Measurements from ENCODE around the gene GLB1L2. TPM values are rescaled to one million over a fixed set of nuclear protein-coding genes. Genes with fewer than 3 reads are reported as not detected.

Gene GLB1L2
- total and polyA plus RNA-seq, 7 experiments from 2014 or later, result 0.26 to 2.4 (median 1.4) TPM

- DNase-seq (no peak), ATAC-seq (no peak)
- Mint-ChIP-seq H3K4me3 (no peak overlapping the region), H3K36me3 (peaks cover 0 to 9% (median 0%) of the 10 kb centered on the region in 5 donors), H3K4me1 (no peaks in the 10 kb centered on the region), H3K27ac (no peak overlapping the region), H3K9me3 (peaks cover 0 to 4% (median 0%) of the 10 kb centered on the region in 11 donors), H3K27me3 (no peaks in the 10 kb centered on the region)
- H3K27me3 ChIP-seq (ENCODE audit: control insufficient read depth in 2 of 2, insufficient read depth in 2 of 2, low read length in 2 of 2), result no peaks in the 10 kb centered on the region
- no peaks in the 10 kb centered on the region for H3K36me3 ChIP-seq (ENCODE audit: control insufficient read depth in 2 of 3, insufficient read depth in 3 of 3, low read length in 3 of 3)
- no peak overlapping the region for H3K27ac ChIP-seq (ENCODE audit: low read depth, low read length)
- no peaks in the 10 kb centered on the region for H3K4me1 ChIP-seq (ENCODE audit: control insufficient read depth in 2 of 2, insufficient read depth in 2 of 2, low read length in 2 of 2)
- intact Hi-C loops (cut with micrococcal nuclease), result no loop called here
- no peaks in the 10 kb centered on the region for H3K9me3 ChIP-seq (ENCODE audit: control insufficient read depth in 2 of 3, low read length in 3 of 3)
- H3K4me3 ChIP-seq (ENCODE audit: low read length), result no peak overlapping the region
- POLR2A ChIA-PET, result no interaction called here
- CTCF ChIA-PET, result no interaction called here
Measured at GRCh38 chr11:134294664-134295063, 37.1 kb upstream of the GLB1L2 start.

DNA sequence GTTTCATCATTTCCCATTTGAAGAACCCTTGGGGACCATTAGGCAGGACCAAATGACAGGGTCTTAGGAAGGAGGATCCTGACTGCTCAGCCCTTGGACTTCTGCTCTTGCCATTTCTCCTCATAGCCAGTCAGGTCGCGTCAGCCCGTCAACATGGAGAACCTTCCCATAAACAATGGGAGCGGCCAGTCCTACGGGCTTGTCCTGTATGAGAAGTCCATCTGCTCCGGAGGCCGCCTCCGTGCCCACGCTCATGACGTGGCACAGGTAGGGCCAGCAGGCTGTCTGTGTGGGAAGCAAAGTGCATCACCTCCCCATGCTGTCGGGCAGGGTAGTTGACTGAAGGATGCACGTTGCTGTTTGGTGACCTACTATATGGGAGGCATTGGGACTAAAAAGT, 19.6 kb upstream of the GLB1L2 start:
- ChIA-PET POLR2A (no interaction called here), CTCF (no interaction called here)
- H3K27ac ChIP-seq (ENCODE audit: low read depth, low read length), result no peak overlapping the region
- H3K9me3 ChIP-seq (ENCODE audit: control insufficient read depth in 2 of 3, low read length in 3 of 3), result peaks cover 0 to 2% (median 0%) of the 10 kb centered on the region in 3 experiments
- no peak for DNase-seq
- ATAC-seq, result no peak
- no peaks in the 10 kb centered on the region for H3K36me3 ChIP-seq (ENCODE audit: control insufficient read depth in 2 of 3, insufficient read depth in 3 of 3, low read length in 3 of 3)
- peak overlapping the region in 1 of 9 donors; percentile 13 for H3K27ac Mint-ChIP-seq
- peaks cover 0 to 21% (median 3%) of the 10 kb centered on the region in 5 donors for H3K36me3 Mint-ChIP-seq
- H3K4me3 ChIP-seq (ENCODE audit: low read length), result no peak overlapping the region
- intact Hi-C loops (cut with micrococcal nuclease), result no loop called here
- peaks cover 0 to 2% (median 0%) of the 10 kb centered on the region in 7 donors for H3K4me1 Mint-ChIP-seq
- no peak overlapping the region for H3K4me3 Mint-ChIP-seq
- peaks cover 0 to 5% (median 0%) of the 10 kb centered on the region in 5 donors for H3K27me3 Mint-ChIP-seq
- H3K27me3 ChIP-seq (ENCODE audit: control insufficient read depth in 2 of 2, insufficient read depth in 2 of 2, low read length in 2 of 2), result no peaks in the 10 kb centered on the region
- H3K4me1 ChIP-seq (ENCODE audit: control insufficient read depth in 2 of 2, insufficient read depth in 2 of 2, low read length in 2 of 2), result no peaks in the 10 kb centered on the region
- H3K9me3 Mint-ChIP-seq, result peaks cover 0 to 11% (median 7%) of the 10 kb centered on the region in 11 donors

DNA sequence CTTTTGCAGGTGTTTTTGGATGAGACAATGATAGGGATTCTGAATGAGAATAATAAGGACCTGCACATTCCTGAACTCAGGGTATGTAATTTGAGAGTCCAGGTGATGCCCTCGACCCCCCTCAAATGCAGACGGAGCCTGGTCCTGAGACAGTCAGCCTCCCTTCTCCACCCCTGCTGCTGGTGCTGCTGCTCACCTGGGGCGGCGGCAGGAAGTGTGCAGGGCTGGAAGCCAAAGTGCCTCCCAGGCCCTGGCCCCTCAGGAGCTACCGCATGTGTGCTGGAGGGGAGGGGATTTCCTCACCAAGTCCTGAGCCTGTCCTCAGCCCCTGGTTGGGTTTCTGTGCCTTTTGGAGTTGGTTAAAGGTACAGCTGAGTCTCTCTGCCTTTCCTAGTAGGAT, 19.0 kb upstream of the GLB1L2 start:
- POLR2A ChIA-PET, result no interaction called here
- peaks cover 0 to 8% (median 0%) of the 10 kb centered on the region in 3 experiments for H3K9me3 ChIP-seq (ENCODE audit: control insufficient read depth in 2 of 3, low read length in 3 of 3)

DNA sequence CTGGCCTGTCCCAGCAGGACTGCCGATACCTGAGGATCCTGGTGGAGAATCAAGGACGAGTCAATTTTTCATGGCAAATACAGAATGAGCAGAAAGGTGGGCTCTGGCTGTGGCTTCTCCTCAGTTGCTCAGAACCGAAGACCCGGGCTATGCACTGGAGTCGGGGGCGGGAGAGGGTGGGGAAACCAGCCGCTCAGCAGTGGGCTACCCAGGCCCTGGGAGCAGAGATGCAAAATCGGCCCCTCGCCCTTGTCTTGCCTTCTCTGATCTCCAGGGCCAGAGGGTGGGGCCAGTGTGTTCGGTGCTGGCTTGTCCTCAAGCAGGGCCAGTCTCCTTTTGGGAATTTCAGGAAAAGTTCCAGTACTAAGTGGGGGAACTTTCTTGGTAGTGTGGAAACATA, 18.4 kb upstream of the GLB1L2 start:
- intact Hi-C loops (cut with micrococcal nuclease), result no loop called here
- no peak for DNase-seq
- no peak for ATAC-seq
- no peaks in the 10 kb centered on the region for H3K4me1 ChIP-seq (ENCODE audit: control insufficient read depth in 2 of 2, insufficient read depth in 2 of 2, low read length in 2 of 2)
- CTCF ChIA-PET, result no interaction called here
- POLR2A ChIA-PET, result no interaction called here
- H3K27me3 ChIP-seq (ENCODE audit: control insufficient read depth in 2 of 2, insufficient read depth in 2 of 2, low read length in 2 of 2), result no peaks in the 10 kb centered on the region
- no peak overlapping the region for H3K4me3 ChIP-seq (ENCODE audit: low read length)
- peaks cover 0 to 20% (median 16%) of the 10 kb centered on the region in 11 donors for H3K9me3 Mint-ChIP-seq
- no peak overlapping the region for H3K27ac ChIP-seq (ENCODE audit: low read depth, low read length)
- H3K4me3 Mint-ChIP-seq, result no peak overlapping the region
- H3K9me3 ChIP-seq (ENCODE audit: control insufficient read depth in 2 of 3, low read length in 3 of 3), result peaks cover 0 to 10% (median 0%) of the 10 kb centered on the region in 3 experiments
- H3K27ac Mint-ChIP-seq, result no peak overlapping the region
- H3K4me1 Mint-ChIP-seq, result peaks cover 0 to 2% (median 0%) of the 10 kb centered on the region in 7 donors
- H3K36me3 ChIP-seq (ENCODE audit: control insufficient read depth in 2 of 3, insufficient read depth in 3 of 3, low read length in 3 of 3), result no peaks in the 10 kb centered on the region
- peaks cover 0 to 18% (median 8%) of the 10 kb centered on the region in 5 donors for H3K36me3 Mint-ChIP-seq
- H3K27me3 Mint-ChIP-seq, result peaks cover 0 to 5% (median 2%) of the 10 kb centered on the region in 5 donors

More for the DNA sequence above, 19.0 kb upstream of the GLB1L2 start:
- ATAC-seq (no peak), DNase-seq (no peak)
- intact Hi-C loops (cut with micrococcal nuclease), result no loop called here
- Histone ChIP-seq H3K4me3 (ENCODE audit: low read length) (no peak overlapping the region), H3K27me3 (ENCODE audit: control insufficient read depth in 2 of 2, insufficient read depth in 2 of 2, low read length in 2 of 2) (no peaks in the 10 kb centered on the region), H3K36me3 (ENCODE audit: control insufficient read depth in 2 of 3, insufficient read depth in 3 of 3, low read length in 3 of 3) (no peaks in the 10 kb centered on the region), H3K27ac (ENCODE audit: low read depth, low read length) (no peak overlapping the region), H3K4me1 (ENCODE audit: control insufficient read depth in 2 of 2, insufficient read depth in 2 of 2, low read length in 2 of 2) (no peaks in the 10 kb centered on the region)
- peaks cover 0 to 5% (median 0%) of the 10 kb centered on the region in 5 donors for H3K27me3 Mint-ChIP-seq
- peaks cover 0 to 2% (median 0%) of the 10 kb centered on the region in 7 donors for H3K4me1 Mint-ChIP-seq
- peaks cover 0 to 21% (median 5%) of the 10 kb centered on the region in 5 donors for H3K36me3 Mint-ChIP-seq
- H3K27ac Mint-ChIP-seq, result no peak overlapping the region
- peaks cover 0 to 15% (median 11%) of the 10 kb centered on the region in 11 donors for H3K9me3 Mint-ChIP-seq
- H3K4me3 Mint-ChIP-seq, result no peak overlapping the region
- CTCF ChIA-PET, result no interaction called here

DNA sequence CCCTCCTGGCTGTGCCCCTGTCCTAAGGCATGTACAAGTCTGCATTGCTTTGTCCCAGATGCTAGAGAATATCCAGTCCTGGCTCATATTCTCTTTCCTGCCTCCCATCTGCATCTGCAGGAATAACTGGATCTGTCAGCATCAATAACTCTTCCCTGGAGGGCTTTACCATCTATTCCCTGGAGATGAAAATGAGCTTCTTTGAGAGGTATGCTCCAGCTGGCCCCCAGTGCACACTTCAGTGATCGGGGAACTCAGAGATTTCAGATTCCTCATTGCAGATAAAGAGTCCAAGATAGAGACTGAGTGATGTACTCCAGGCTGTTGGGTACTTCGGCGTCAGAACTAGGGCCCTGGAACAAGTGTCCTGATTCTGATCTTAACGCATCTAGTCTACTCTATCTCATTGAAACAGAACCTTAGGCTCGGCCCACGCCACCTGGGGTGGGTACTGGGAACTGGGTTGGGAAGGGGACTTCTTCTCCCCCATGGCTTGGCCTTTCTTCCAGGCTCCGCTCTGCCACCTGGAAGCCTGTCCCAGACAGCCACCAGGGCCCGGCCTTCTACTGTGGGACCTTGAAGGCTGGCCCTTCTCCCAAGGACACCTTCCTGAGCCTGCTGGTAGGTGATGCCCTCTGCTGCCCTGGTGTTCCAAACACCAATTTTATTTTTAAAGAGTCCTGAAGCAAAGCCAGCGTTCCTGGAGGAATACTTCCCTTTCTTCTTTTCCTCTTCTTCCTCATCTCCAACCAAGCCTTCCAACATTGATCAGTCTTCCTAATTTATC, 17.8 kb upstream of the GLB1L2 start:
- CTCF ChIA-PET, result no interaction called here
- Histone ChIP-seq H3K4me1 (ENCODE audit: control insufficient read depth in 2 of 2, insufficient read depth in 2 of 2, low read length in 2 of 2) (no peaks in the 10 kb centered on the region), H3K27ac (ENCODE audit: low read depth, low read length) (no peak overlapping the region), H3K4me3 (ENCODE audit: low read length) (no peak overlapping the region), H3K9me3 (ENCODE audit: control insufficient read depth in 2 of 3, low read length in 3 of 3) (peaks cover 0 to 12% (median 0%) of the 10 kb centered on the region in 3 experiments), H3K27me3 (ENCODE audit: control insufficient read depth in 2 of 2, insufficient read depth in 2 of 2, low read length in 2 of 2) (no peaks in the 10 kb centered on the region), H3K36me3 (ENCODE audit: control insufficient read depth in 2 of 3, insufficient read depth in 3 of 3, low read length in 3 of 3) (no peaks in the 10 kb centered on the region)
- ATAC-seq (no peak), DNase-seq (no peak)
- Mint-ChIP-seq H3K27me3 (peaks cover 0 to 5% (median 3%) of the 10 kb centered on the region in 5 donors), H3K36me3 (peaks cover 0 to 18% (median 12%) of the 10 kb centered on the region in 5 donors), H3K9me3 (peaks cover 0 to 27% (median 16%) of the 10 kb centered on the region in 11 donors), H3K4me3 (no peak overlapping the region), H3K4me1 (peaks cover 0 to 2% (median 0%) of the 10 kb centered on the region in 7 donors), H3K27ac (no peak overlapping the region)
- intact Hi-C loops (cut with micrococcal nuclease), result no loop called here
- POLR2A ChIA-PET, result no interaction called here

DNA sequence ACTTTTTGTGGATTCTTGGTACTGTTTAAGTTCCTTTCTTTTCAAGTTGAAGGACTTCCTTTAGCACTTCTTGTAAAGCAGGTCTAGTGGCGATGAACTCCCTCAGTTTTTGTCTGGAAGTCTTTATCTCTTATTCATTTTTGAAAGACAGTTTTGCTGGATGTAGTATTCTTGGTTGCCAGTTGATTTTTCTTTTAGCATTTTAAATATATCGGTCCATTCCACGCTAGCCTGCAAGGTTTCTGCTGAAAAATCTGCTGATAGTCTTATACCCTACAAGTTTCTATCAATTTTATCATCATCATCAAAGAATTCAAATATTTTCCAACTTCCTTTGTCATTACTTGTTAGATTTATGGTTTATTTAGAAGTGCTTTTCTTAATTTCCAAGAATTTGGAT, 14.7 kb upstream of the GLB1L2 start:
- POLR2A ChIA-PET, result no interaction called here
- CTCF ChIA-PET, result no interaction called here

More for the DNA sequence above, 14.7 kb upstream of the GLB1L2 start:
- peaks cover 5 to 53% (median 28%) of the 10 kb centered on the region in 11 donors for H3K9me3 Mint-ChIP-seq
- H3K27me3 Mint-ChIP-seq, result peaks cover 0 to 10% (median 3%) of the 10 kb centered on the region in 5 donors
- H3K9me3 ChIP-seq (ENCODE audit: control insufficient read depth in 2 of 3, low read length in 3 of 3), result peaks cover 0 to 16% (median 0%) of the 10 kb centered on the region in 3 experiments
- ATAC-seq (no peak), DNase-seq (no peak)
- no peaks in the 10 kb centered on the region for H3K27me3 ChIP-seq (ENCODE audit: control insufficient read depth in 2 of 2, insufficient read depth in 2 of 2, low read length in 2 of 2)
- no peaks in the 10 kb centered on the region for H3K36me3 ChIP-seq (ENCODE audit: control insufficient read depth in 2 of 3, insufficient read depth in 3 of 3, low read length in 3 of 3)
- no peak overlapping the region for H3K4me3 ChIP-seq (ENCODE audit: low read length)
- no peaks in the 10 kb centered on the region for H3K4me1 ChIP-seq (ENCODE audit: control insufficient read depth in 2 of 2, insufficient read depth in 2 of 2, low read length in 2 of 2)
- intact Hi-C loops (cut with micrococcal nuclease), result no loop called here
- no peak overlapping the region for H3K27ac ChIP-seq (ENCODE audit: low read depth, low read length)
- peaks cover 5 to 37% (median 16%) of the 10 kb centered on the region in 5 donors for H3K36me3 Mint-ChIP-seq
- H3K27ac Mint-ChIP-seq, result no peak overlapping the region
- peaks cover 0 to 2% (median 0%) of the 10 kb centered on the region in 7 donors for H3K4me1 Mint-ChIP-seq
- no peak overlapping the region for H3K4me3 Mint-ChIP-seq

Measured in naive thymus-derived CD4-positive, alpha-beta T cell (primary cell).